HCT116 (cell line): ENCODE data around the gene OTUD7B. TPM values are rescaled to one million over a fixed set of nuclear protein-coding genes. Genes with fewer than 3 reads are reported as not detected.

ENCODE experiments used
- ATAC-seq: fragments of 200-7000 bp; cut with Tn5 transposase; 2 replicates; pipeline ENCODE4 v1.9.1; 2020; ENCODE audit warnings: mild to moderate bottlenecking, moderate library complexity
- BruUV-seq: library from RNA; stranded (reverse); fragments of 400-500 nt; replicated peaks from 2 replicates; lab custom pipeline; 2021; lab: Mats Ljungman, UMichigan
- CTCF ChIA-PET: fragments of 300-600 bp; sonication (Branson Sonifier 250); formaldehyde crosslinking; loops from one replicate; lab custom pipeline; 2021; ENCODE audit warnings: antibody characterized with exemption; lab: Charles Lee
- POLR2A ChIA-PET: fragments of 300-600, 350-600 bp; sonication (Branson Sonifier 250); formaldehyde crosslinking; loops from one replicate; lab custom pipeline; 2021; ENCODE audit warnings: antibody characterized with exemption; lab: Charles Lee
- RAD21 ChIA-PET, 2 experiments: fragments of 300-600 bp; sonication (Branson Sonifier 250); formaldehyde crosslinking; loops; one replicate each; lab custom pipeline; 2023; ENCODE audit warnings: low total read pairs in 2 of 2; ENCODE audit not compliant: uncharacterized antibody in 2 of 2, unreplicated experiment in 2 of 2, low non-redundant PET in 1 of 2; lab: Charles Lee
- DNase-seq: peaks from one replicate; pipeline ENCODE4 v3.0.0-alpha.2; 2010; ENCODE audit warnings: low read depth, low spot score
- H2AFZ ChIP-seq: fragments of 200-600 bp; shearing (Covaris generic), sonication (generic); 2 replicates; pipeline ENCODE4 v1.6.1; 2017; ENCODE audit warnings: low read depth, mixed run types, mixed read lengths, antibody characterized with exemption, low read length; ENCODE audit not compliant: poor library complexity, severe bottlenecking
- H3K27ac ChIP-seq: 2 replicates; pipeline ENCODE4 v1.5.1; 2012; ENCODE audit warnings: low read depth, low read length
- H3K27me3 ChIP-seq: fragments of 200-600 bp; sonication (generic); 2 replicates; pipeline ENCODE4 v1.6.1; 2016; ENCODE audit warnings: mixed run types, low read length, mixed read lengths; ENCODE audit not compliant: insufficient read depth
- H3K36me3 ChIP-seq, 2 experiments: fragments of 200-500 bp in 1 of 2; fragments of 200-600 bp in 1 of 2; sonication (Bioruptor generic) in 1 of 2; sonication (generic) in 1 of 2; 2 replicates each; pipeline versions ENCODE4 v1.5.1 to v1.6.1; 2014 to 2016; ENCODE audit warnings: low read length in 2 of 2, inconsistent platforms in 1 of 2, mixed read lengths in 1 of 2, mixed run types in 1 of 2; ENCODE audit not compliant: insufficient read depth in 2 of 2, control insufficient read depth in 1 of 2
- H3K4me1 ChIP-seq, 2 experiments: fragments of 200-600 bp in 1 of 2; sonication (generic) in 1 of 2; 2 replicates each; pipeline versions ENCODE4 v1.5.1 to v1.6.1; 2012 to 2017; ENCODE audit warnings: low read length in 2 of 2, inconsistent platforms in 1 of 2, mild to moderate bottlenecking in 1 of 2, mixed read lengths in 1 of 2, mixed run types in 1 of 2, moderate library complexity in 1 of 2; ENCODE audit not compliant: insufficient read depth in 2 of 2, control insufficient read depth in 1 of 2
- H3K4me2 ChIP-seq: fragments of 200-600 bp; sonication (generic); 2 replicates; pipeline ENCODE4 v1.6.1; 2017; ENCODE audit warnings: mixed run types, low read length, mixed read lengths
- H3K4me3 ChIP-seq, 2 experiments: fragments of 200-600 bp in 1 of 2; sonication (generic) in 1 of 2; replicated peaks in 1 of 2; 2 replicates each; pipeline ENCODE4 v1.5.1; 2011 to 2016; ENCODE audit warnings: low read length in 2 of 2, control low read depth in 1 of 2, low read depth in 1 of 2, mild to moderate bottlenecking in 1 of 2, mixed read lengths in 1 of 2, mixed run types in 1 of 2
- H3K79me2 ChIP-seq: fragments of 200-600 bp; sonication (generic); 2 replicates; pipeline ENCODE4 v1.6.1; 2017; ENCODE audit warnings: mild to moderate bottlenecking, mixed run types, low read length, moderate library complexity, mixed read lengths; ENCODE audit not compliant: insufficient read depth
- H3K9ac ChIP-seq: fragments of 200-600 bp; sonication (generic); 2 replicates; pipeline ENCODE4 v1.6.1; 2016; ENCODE audit warnings: low read length, mixed read lengths
- H3K9me2 ChIP-seq: fragments of 200-600 bp; sonication (generic), shearing (Covaris generic); 2 replicates; pipeline ENCODE4 v1.6.1; 2017; ENCODE audit warnings: mixed run types, mild to moderate bottlenecking, moderate library complexity; ENCODE audit not compliant: insufficient read depth
- H3K9me3 ChIP-seq, 2 experiments: fragments of 200-500 bp in 1 of 2; fragments of 200-600 bp in 1 of 2; sonication (Bioruptor generic) in 1 of 2; sonication (generic) in 1 of 2; 2 replicates each; pipeline ENCODE4 v1.6.1; 2014 to 2017; ENCODE audit warnings: low read length in 2 of 2, mixed read lengths in 2 of 2, inconsistent platforms in 1 of 2, low read depth in 1 of 2, mild to moderate bottlenecking in 1 of 2, mixed run types in 1 of 2, moderate library complexity in 1 of 2; ENCODE audit not compliant: control insufficient read depth in 1 of 2, insufficient read depth in 1 of 2
- H4K20me1 ChIP-seq: fragments of 200-600 bp; sonication (generic), shearing (Covaris generic); 2 replicates; pipeline ENCODE4 v1.6.1; 2017; ENCODE audit warnings: mixed run types, mild to moderate bottlenecking, moderate library complexity; ENCODE audit not compliant: insufficient read depth
- CBX3 ChIP-seq: IDR thresholded peaks from 2 replicates; pipeline ENCODE4 v1.6.1; 2012; ENCODE audit warnings: low read depth
- EGR1 ChIP-seq: IDR thresholded peaks from 2 replicates; pipeline ENCODE4 v1.6.1; 2012; ENCODE audit warnings: low read depth
- ELF1 ChIP-seq: IDR thresholded peaks from 2 replicates; pipeline ENCODE4 v1.6.1; 2012; ENCODE audit warnings: low read depth, borderline replicate concordance
- EZH2 ChIP-seq: fragments of 200-600 bp; sonication (generic); IDR thresholded peaks from 2 replicates; pipeline ENCODE4 v1.6.1; 2017; ENCODE audit warnings: antibody characterized with exemption, mixed run types
- FOSL1 ChIP-seq: IDR thresholded peaks from 2 replicates; pipeline ENCODE4 v1.6.1; 2012; ENCODE audit warnings: low read depth
- POLR2A ChIP-seq: IDR thresholded peaks from 2 replicates; pipeline ENCODE4 v1.7.0; 2011; ENCODE audit warnings: borderline replicate concordance; ENCODE audit not compliant: insufficient read depth, insufficient read length; ENCODE audit errors: extremely low read depth
- POLR2AphosphoS5 ChIP-seq: IDR thresholded peaks from 2 replicates; pipeline ENCODE4 v1.6.1; 2011; ENCODE audit warnings: mild to moderate bottlenecking, low read depth, low read length, moderate library complexity
- SIN3A ChIP-seq: IDR thresholded peaks from 2 replicates; pipeline ENCODE4 v1.6.1; 2012; ENCODE audit warnings: low read depth
- YY1 ChIP-seq: IDR thresholded peaks from 2 replicates; pipeline ENCODE4 v1.6.1; 2011; ENCODE audit warnings: low read length, low read depth, moderate library complexity, mild to moderate bottlenecking; ENCODE audit not compliant: insufficient replicate concordance; ENCODE audit errors: extremely low read depth
- ZFX ChIP-seq: fragments of 450-650 bp; IDR thresholded peaks from 2 replicates; pipeline ENCODE4 v1.6.1; 2017
- intact Hi-C: fragments of 100-400 bp; cut with micrococcal nuclease; formaldehyde crosslinking; loops from 2 replicates; pipeline ENCODE4 v1.10.0; 2022
- total RNA-seq: library from RNA; stranded (reverse); gene quantifications from one replicate; pipeline ENCODE4 v1.2.1, GENCODE V29; 2021; ENCODE audit not compliant: unreplicated experiment
- TF ChIP-seq, protein P1 (sequence below), 3 experiments: fragments of 200-600 bp in 1 of 3; sonication (generic) in 1 of 3; IDR thresholded peaks in 2 of 3; conservative IDR thresholded peaks in 1 of 3; 2 replicates each; pipeline ENCODE4 v1.5.1; 2012 to 2017; ENCODE audit warnings: low read depth in 2 of 3, low read length in 2 of 3, antibody characterized with exemption in 1 of 3, borderline replicate concordance in 1 of 3, control low read depth in 1 of 3, mild to moderate bottlenecking in 1 of 3, mixed read lengths in 1 of 3, mixed run types in 1 of 3, moderate library complexity in 1 of 3; ENCODE audit not compliant: insufficient read depth in 1 of 3
- TF ChIP-seq, protein P2 (sequence below): IDR thresholded peaks from 2 replicates; pipeline ENCODE4 v1.6.1; 2012

The OTUD7B gene
- total RNA-seq, 1 experiment from 2014 or later: 23.7 TPM

DNA sequence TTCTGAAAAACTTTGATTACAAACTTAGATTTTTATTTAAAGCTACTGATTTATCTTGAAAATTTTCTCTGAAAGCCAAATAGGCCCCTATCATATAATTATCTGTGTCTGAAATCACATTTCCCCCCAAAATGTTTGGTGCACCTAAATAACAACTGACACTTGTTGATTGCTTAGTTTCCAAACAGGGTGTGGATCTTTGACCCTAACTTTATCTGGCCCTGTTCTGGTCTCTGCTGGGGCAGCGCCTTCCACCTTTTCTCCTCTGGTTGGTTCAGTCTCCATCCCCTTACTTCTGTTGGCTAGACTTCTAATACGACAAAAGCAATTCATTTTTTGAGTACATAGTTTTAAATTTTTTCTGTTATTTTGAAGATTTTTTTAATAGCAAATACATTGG, 10.2 kb upstream of the OTUD7B start:
- intact Hi-C loops: no loop called here
- ChIA-PET CTCF (no interaction called here), RAD21 (no interaction called here), POLR2A (no interaction called here)
- Histone ChIP-seq H3K36me3 (no peaks in the 10 kb centered on the region), H2AFZ (no peak overlapping the region), H3K9ac (no peak overlapping the region), H3K9me2 (no peaks in the 10 kb centered on the region), H3K27me3 (no peaks in the 10 kb centered on the region), H3K27ac (no peak overlapping the region), H3K4me3 (no peak overlapping the region), H3K79me2 (no peaks in the 10 kb centered on the region), H3K4me2 (no peak overlapping the region), H3K4me1 (peaks cover 19 to 31% of the 10 kb centered on the region in 2 experiments), H4K20me1 (no peaks in the 10 kb centered on the region), H3K9me3 (no peaks in the 10 kb centered on the region)
- no peak for DNase-seq
- no TSS peak for BruUV-seq
- ATAC-seq: no peak
- TF ChIP-seq YY1 (no peak), SIN3A (no peak), EZH2 (no peak), ZFX (no peak), CBX3 (no peak), ELF1 (no peak)

DNA sequence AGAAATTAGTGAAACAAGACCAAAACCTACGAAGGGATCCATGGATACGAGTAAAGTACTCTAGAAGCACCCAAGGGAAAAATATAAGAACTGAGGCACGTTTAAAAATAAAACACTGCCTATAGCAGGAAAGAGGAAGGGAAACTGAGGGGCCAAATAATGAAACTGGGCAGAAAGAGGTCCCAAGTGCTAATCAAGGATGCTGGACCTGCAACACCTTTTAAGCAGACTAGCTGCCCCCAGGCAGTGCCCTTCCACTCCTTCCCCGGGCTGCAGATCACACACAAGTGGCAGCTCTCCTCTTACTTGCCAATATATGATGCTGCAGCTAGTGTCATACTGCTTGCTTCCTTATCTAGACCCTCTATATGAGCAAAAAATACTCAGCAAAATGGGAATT, 7.6 kb upstream of the OTUD7B start:
- no peaks in the 10 kb centered on the region for H3K9me3 ChIP-seq
- H3K4me3 ChIP-seq: no peak overlapping the region
- H3K27me3 ChIP-seq: no peaks in the 10 kb centered on the region
- H3K79me2 ChIP-seq: no peaks in the 10 kb centered on the region
- POLR2A ChIA-PET: no interaction called here
- no peak for ATAC-seq
- H3K36me3 ChIP-seq: no peaks in the 10 kb centered on the region
- no peaks in the 10 kb centered on the region for H3K9me2 ChIP-seq
- BruUV-seq: no TSS peak
- peaks cover 19 to 34% of the 10 kb centered on the region in 2 experiments for H3K4me1 ChIP-seq
- H4K20me1 ChIP-seq: no peaks in the 10 kb centered on the region
- no peak overlapping the region for H2AFZ ChIP-seq
- TF ChIP-seq EGR1 (no peak), POLR2AphosphoS5 (no peak), POLR2A (no peak), FOSL1 (no peak), YY1 (no peak), CBX3 (no peak), EZH2 (no peak), ZFX (no peak)
- TF ChIP-seq, protein P1, sequence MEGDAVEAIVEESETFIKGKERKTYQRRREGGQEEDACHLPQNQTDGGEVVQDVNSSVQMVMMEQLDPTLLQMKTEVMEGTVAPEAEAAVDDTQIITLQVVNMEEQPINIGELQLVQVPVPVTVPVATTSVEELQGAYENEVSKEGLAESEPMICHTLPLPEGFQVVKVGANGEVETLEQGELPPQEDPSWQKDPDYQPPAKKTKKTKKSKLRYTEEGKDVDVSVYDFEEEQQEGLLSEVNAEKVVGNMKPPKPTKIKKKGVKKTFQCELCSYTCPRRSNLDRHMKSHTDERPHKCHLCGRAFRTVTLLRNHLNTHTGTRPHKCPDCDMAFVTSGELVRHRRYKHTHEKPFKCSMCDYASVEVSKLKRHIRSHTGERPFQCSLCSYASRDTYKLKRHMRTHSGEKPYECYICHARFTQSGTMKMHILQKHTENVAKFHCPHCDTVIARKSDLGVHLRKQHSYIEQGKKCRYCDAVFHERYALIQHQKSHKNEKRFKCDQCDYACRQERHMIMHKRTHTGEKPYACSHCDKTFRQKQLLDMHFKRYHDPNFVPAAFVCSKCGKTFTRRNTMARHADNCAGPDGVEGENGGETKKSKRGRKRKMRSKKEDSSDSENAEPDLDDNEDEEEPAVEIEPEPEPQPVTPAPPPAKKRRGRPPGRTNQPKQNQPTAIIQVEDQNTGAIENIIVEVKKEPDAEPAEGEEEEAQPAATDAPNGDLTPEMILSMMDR (IDR thresholded peaks at IDR 0.05 in 2 of 3, conservative IDR thresholded peaks at IDR 0.05 in 1 of 3; ENCODE audit: borderline replicate concordance in 1 of 3, insufficient read depth in 1 of 3, low read depth in 2 of 3, low read length in 2 of 3): no peak
- TF ChIP-seq, protein P2, sequence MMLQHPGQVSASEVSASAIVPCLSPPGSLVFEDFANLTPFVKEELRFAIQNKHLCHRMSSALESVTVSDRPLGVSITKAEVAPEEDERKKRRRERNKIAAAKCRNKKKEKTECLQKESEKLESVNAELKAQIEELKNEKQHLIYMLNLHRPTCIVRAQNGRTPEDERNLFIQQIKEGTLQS: no peak
- TF ChIP-seq, all 23 proteins: peak for 0
- ChIA-PET CTCF (no interaction called here), RAD21 (no interaction called here)
- no peak for DNase-seq
- Histone ChIP-seq H3K4me2 (no peak overlapping the region), H3K27ac (no peak overlapping the region), H3K9ac (no peak overlapping the region)
- intact Hi-C loops: no loop called here
